HepG2 (cell line): ENCODE measurements around the gene ZBTB7A. TPM values are rescaled to one million over a fixed set of nuclear protein-coding genes. Genes with fewer than 3 reads are reported as not detected.

ENCODE experiments used
- BRD4 ChIP-seq: sonication (generic); formaldehyde crosslinking; IDR thresholded peaks from 2 replicates; pipeline ENCODE4 v1.4.0; 2020; ENCODE audit warnings: missing genetic modification reagents
- EZH2 ChIP-seq: conservative IDR thresholded peaks from 2 replicates; pipeline ENCODE4 v1.6.1; 2012; ENCODE audit warnings: mild to moderate bottlenecking, low read depth, low read length, moderate library complexity
- MATR3 ChIP-seq: sonication (generic); formaldehyde crosslinking; IDR thresholded peaks from 2 replicates; pipeline ENCODE4 v1.4.0; 2020; ENCODE audit warnings: missing genetic modification reagents
- NBN ChIP-seq: fragments of 450-650 bp; conservative IDR thresholded peaks from 2 replicates; pipeline ENCODE4 v1.6.1; 2017
- NR2F2 ChIP-seq: IDR thresholded peaks from 2 replicates; pipeline ENCODE4 v1.6.1; 2012; ENCODE audit warnings: low read depth, inconsistent platforms, borderline replicate concordance
- PAWR ChIP-seq: sonication (generic); formaldehyde crosslinking; IDR thresholded peaks from 2 replicates; pipeline ENCODE4 v1.4.0; 2020; ENCODE audit warnings: missing genetic modification reagents, mild to moderate bottlenecking, borderline replicate concordance
- POGZ ChIP-seq: sonication (generic); formaldehyde crosslinking; IDR thresholded peaks from 2 replicates; pipeline ENCODE4 v1.4.0; 2020; ENCODE audit warnings: mild to moderate bottlenecking, missing genetic modification reagents
- SOX13 ChIP-seq, 3 experiments: fragments of 450-650 bp in 1 of 3; sonication (generic) in 1 of 3; formaldehyde crosslinking in 1 of 3; IDR thresholded peaks in 2 of 3; conservative IDR thresholded peaks in 1 of 3; 2 replicates each; pipeline versions ENCODE4 v1.5.0 to v1.6.1; 2016 to 2020; ENCODE audit warnings: antibody characterized with exemption in 1 of 3, mild to moderate bottlenecking in 1 of 3, missing compliant biosample characterization in 1 of 3, missing genetic modification reagents in 1 of 3, moderate library complexity in 1 of 3
- SYNCRIP ChIP-seq: fragments of 200-400 bp; formaldehyde crosslinking; IDR thresholded peaks from 2 replicates; pipeline ENCODE4 v1.6.1; 2018; ENCODE audit warnings: mild to moderate bottlenecking, low read depth, low read length; ENCODE audit not compliant: insufficient read depth
- TEAD2 ChIP-seq: sonication (generic); formaldehyde crosslinking; IDR thresholded peaks from 2 replicates; pipeline ENCODE4 v1.9.0; 2021; ENCODE audit warnings: missing genetic modification reagents
- ZBTB3 ChIP-seq: sonication (generic); formaldehyde crosslinking; IDR thresholded peaks from 2 replicates; pipeline ENCODE4 v1.4.0; 2020; ENCODE audit warnings: low read depth, mild to moderate bottlenecking, moderate library complexity, missing genetic modification reagents, borderline replicate concordance
- ZGPAT ChIP-seq: IDR thresholded peaks from 2 replicates; pipeline ENCODE4 v1.6.1; 2016; ENCODE audit warnings: mild to moderate bottlenecking
- ZKSCAN5 ChIP-seq: sonication (generic); formaldehyde crosslinking; IDR thresholded peaks from 2 replicates; pipeline ENCODE4 v1.5.1; 2020; ENCODE audit warnings: mild to moderate bottlenecking, missing genetic modification reagents
- ZNF138 ChIP-seq: sonication (generic); formaldehyde crosslinking; IDR thresholded peaks from 2 replicates; pipeline ENCODE4 v1.5.0; 2020; ENCODE audit warnings: mild to moderate bottlenecking, low read depth, missing genetic modification reagents
- ZNF235 ChIP-seq: sonication (generic); formaldehyde crosslinking; IDR thresholded peaks from 2 replicates; pipeline ENCODE4 v1.8.1; 2023; ENCODE audit warnings: mild to moderate bottlenecking, missing genetic modification reagents, borderline replicate concordance
- ZNF563 ChIP-seq: sonication (generic); formaldehyde crosslinking; IDR thresholded peaks from 2 replicates; pipeline ENCODE4 v1.8.0; 2022; ENCODE audit warnings: mild to moderate bottlenecking, moderate library complexity, missing genetic modification reagents
- ZNF841 ChIP-seq: sonication (generic); formaldehyde crosslinking; IDR thresholded peaks from 2 replicates; pipeline ENCODE4 v1.8.1; 2023; ENCODE audit warnings: missing genetic modification reagents, borderline replicate concordance
- polyA plus RNA-seq, 8 experiments: library from polyadenylated mRNA; depleted of rRNA in 3 of 8; stranded (reverse) in 7 of 8; unstranded in 1 of 8; fragments of >200 nt; fragmentation: Illumina TruSeq in 4 of 8; extraction: Trizol in 4 of 8; gene quantifications; 2 replicates each; pipeline versions ENCODE4 v1.2.1 to v1.2.3, GENCODE V29; 2011 to 2016; ENCODE audit warnings: low read depth in 4 of 8, missing spikeins in 1 of 8, mixed read lengths in 1 of 8; ENCODE audit not compliant: insufficient read depth in 1 of 8
- total RNA-seq, 5 experiments: library from RNA; depleted of rRNA; stranded (reverse); fragments of >200 nt; fragmentation: Illumina TruSeq; extraction: Trizol; gene quantifications; 2 replicates each; pipeline ENCODE4 v1.2.3, GENCODE V29; 2016; ENCODE audit warnings: low read depth in 1 of 5
- TF ChIP-seq, protein P1 (sequence below): sonication (generic); formaldehyde crosslinking; IDR thresholded peaks from 2 replicates; pipeline ENCODE4 v1.9.0; 2022; ENCODE audit warnings: low read depth, missing genetic modification reagents
- TF ChIP-seq, protein P2 (sequence below): sonication (generic); formaldehyde crosslinking; IDR thresholded peaks from 2 replicates; pipeline ENCODE4 v1.5.0; 2020; ENCODE audit warnings: mild to moderate bottlenecking, missing genetic modification reagents, borderline replicate concordance

The ZBTB7A gene
- total and polyA plus RNA-seq, 2 of the 13 experiments (the other 11 are each of a cell fraction or from before 2014, with no cell fraction given), result 3.6 to 4.0 TPM

- TF ChIP-seq PAWR, result no peak
- TF ChIP-seq SOX13 (IDR thresholded peaks at IDR 0.05), result peak; percentile 60; the same call in 1 of the 2 replicates
- TF ChIP-seq SOX13 (CRISPR knock-in tag; conservative IDR thresholded peaks at IDR 0.05 in 1 of 2, IDR thresholded peaks at IDR 0.05 in 1 of 2), result peak in 1 of 2 experiments; percentile 74; a peak in 1 of 4 replicates
- peak; percentile 73; the same call in 1 of the 2 replicates for TF ChIP-seq ZNF563 (CRISPR knock-in tag)
- TF ChIP-seq, protein P1, sequence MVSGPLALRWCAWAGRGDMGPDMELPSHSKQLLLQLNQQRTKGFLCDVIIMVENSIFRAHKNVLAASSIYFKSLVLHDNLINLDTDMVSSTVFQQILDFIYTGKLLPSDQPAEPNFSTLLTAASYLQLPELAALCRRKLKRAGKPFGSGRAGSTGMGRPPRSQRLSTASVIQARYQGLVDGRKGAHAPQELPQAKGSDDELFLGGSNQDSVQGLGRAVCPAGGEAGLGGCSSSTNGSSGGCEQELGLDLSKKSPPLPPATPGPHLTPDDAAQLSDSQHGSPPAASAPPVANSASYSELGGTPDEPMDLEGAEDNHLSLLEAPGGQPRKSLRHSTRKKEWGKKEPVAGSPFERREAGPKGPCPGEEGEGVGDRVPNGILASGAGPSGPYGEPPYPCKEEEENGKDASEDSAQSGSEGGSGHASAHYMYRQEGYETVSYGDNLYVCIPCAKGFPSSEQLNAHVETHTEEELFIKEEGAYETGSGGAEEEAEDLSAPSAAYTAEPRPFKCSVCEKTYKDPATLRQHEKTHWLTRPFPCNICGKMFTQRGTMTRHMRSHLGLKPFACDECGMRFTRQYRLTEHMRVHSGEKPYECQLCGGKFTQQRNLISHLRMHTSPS (CRISPR knock-in tag), result peak; percentile 91
- TF ChIP-seq EZH2, result no peak
- TF ChIP-seq, protein P2, sequence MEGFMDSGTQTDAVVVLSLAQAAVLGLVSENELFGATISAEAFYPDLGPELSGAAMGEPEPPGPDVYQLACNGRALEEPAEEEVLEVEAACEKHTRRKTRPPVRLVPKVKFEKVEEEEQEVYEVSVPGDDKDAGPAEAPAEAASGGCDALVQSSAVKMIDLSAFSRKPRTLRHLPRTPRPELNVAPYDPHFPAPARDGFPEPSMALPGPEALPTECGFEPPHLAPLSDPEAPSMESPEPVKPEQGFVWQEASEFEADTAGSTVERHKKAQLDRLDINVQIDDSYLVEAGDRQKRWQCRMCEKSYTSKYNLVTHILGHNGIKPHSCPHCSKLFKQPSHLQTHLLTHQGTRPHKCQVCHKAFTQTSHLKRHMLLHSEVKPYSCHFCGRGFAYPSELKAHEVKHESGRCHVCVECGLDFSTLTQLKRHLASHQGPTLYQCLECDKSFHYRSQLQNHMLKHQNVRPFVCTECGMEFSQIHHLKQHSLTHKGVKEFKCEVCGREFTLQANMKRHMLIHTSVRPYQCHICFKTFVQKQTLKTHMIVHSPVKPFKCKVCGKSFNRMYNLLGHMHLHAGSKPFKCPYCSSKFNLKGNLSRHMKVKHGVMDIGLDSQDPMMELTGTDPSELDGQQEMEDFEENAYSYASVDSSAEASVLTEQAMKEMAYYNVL, result 0 out of 2 replicates have a peak, but pooled peaks have one; percentile 65
- TF ChIP-seq BRD4, result peak; percentile 16
- no peak for TF ChIP-seq ZNF235 (CRISPR knock-in tag)
- no peak for TF ChIP-seq ZNF841
- TF ChIP-seq ZKSCAN5, result no peak
- TF ChIP-seq POGZ, result peak; percentile 76
- TF ChIP-seq SYNCRIP, result no peak
- TF ChIP-seq NBN, result no peak
- peak; percentile 69; the same call in 1 of the 2 replicates for TF ChIP-seq NR2F2
- peak; percentile 86; the same call in 1 of the 2 replicates for TF ChIP-seq ZBTB3
- peak; percentile 84 for TF ChIP-seq ZGPAT (CRISPR knock-in tag)
- TF ChIP-seq TEAD2 (CRISPR knock-in tag), result no peak
- TF ChIP-seq ZNF138 (CRISPR knock-in tag), result peak; percentile 25; the same call in 1 of the 2 replicates
- TF ChIP-seq MATR3 (CRISPR knock-in tag), result no peak
Measured at GRCh38 chr19:4052114-4052992, 14.3 kb downstream of the ZBTB7A start (continued).
